Cortex of kidney (tissue), 1 donor: ENCODE measurements around the gene CTAGE15.
"Not testable (repeated sequence)": the region's sequence is repeated elsewhere in the genome, so short reads cannot be mapped to it uniquely, and the experiment has no call there.

Experiments used
- DNase-seq: peaks from one replicate; lab custom pipeline; 2025; lab: John Stamatoyannopoulos, UW

CTAGE15 gene

GRCh38 chr7:143571501-143571900 is at the start of gene CTAGE15:
Gene CTAGE15 (plus strand): TSS chr7:143571801. CDS start chr7:143571818, 17 bp downstream.
- not testable (repeated sequence) for DNase-seq

GRCh38 chr7:143522309-143522916 is 49.2 kb upstream of the CTAGE15 start:
- DNase-seq = not testable (repeated sequence)

GRCh38 chr7:143531169-143531926 is 40.3 kb upstream of the CTAGE15 start:
- not testable (repeated sequence) for DNase-seq

GRCh38 chr7:143531932-143532331 is 39.7 kb upstream of the CTAGE15 start:
- not testable (repeated sequence) for DNase-seq

GRCh38 chr7:143533213-143533839 is 38.3 kb upstream of the CTAGE15 start:
- not testable (repeated sequence) for DNase-seq

GRCh38 chr7:143536443-143536842 is 35.2 kb upstream of the CTAGE15 start:
- not testable (repeated sequence) for DNase-seq

- DNase-seq = not testable (repeated sequence)
These were observed 28.1 kb upstream of the CTAGE15 start for GRCh38 chr7:143543288-143544038.

- not testable (repeated sequence) for DNase-seq
These were observed 15.6 kb upstream of the CTAGE15 start for GRCh38 chr7:143555968-143556367.

GRCh38 chr7:143563306-143563705 is 8.3 kb upstream of the CTAGE15 start:
- DNase-seq = not testable (repeated sequence)

- not testable (repeated sequence) for DNase-seq
These were observed 5.6 kb upstream of the CTAGE15 start for GRCh38 chr7:143566001-143566400.

- DNase-seq = not testable (repeated sequence)
These were observed 16.6 kb downstream of the CTAGE15 start for GRCh38 chr7:143588183-143588582.

GRCh38 chr7:143589897-143590296 is 18.3 kb downstream of the CTAGE15 start:
- DNase-seq = not testable (repeated sequence)

GRCh38 chr7:143598086-143598485 is 26.5 kb downstream of the CTAGE15 start:
- DNase-seq = not testable (repeated sequence)

GRCh38 chr7:143603549-143603948 is 31.9 kb downstream of the CTAGE15 start:
- DNase-seq = not testable (repeated sequence)

GRCh38 chr7:143606088-143606487 is 34.5 kb downstream of the CTAGE15 start:
- DNase-seq = not testable (repeated sequence)

- not testable (repeated sequence) for DNase-seq
These were observed 43.9 kb downstream of the CTAGE15 start for GRCh38 chr7:143615545-143615944.

GRCh38 chr7:143617204-143617603 is 45.6 kb downstream of the CTAGE15 start:
- DNase-seq = not testable (repeated sequence)

- DNase-seq = not testable (repeated sequence)
These were observed 48.5 kb downstream of the CTAGE15 start for GRCh38 chr7:143620058-143620457.

- not testable (repeated sequence) for DNase-seq
These were observed 49.0 kb downstream of the CTAGE15 start, which contains the start of gene TCAF2 for GRCh38 chr7:143620646-143621045. Gene TCAF2 (plus strand): TSS chr7:143620974.

- not testable (repeated sequence) for DNase-seq
These were observed 49.6 kb downstream of the CTAGE15 start for GRCh38 chr7:143621175-143621574.

- not testable (repeated sequence) for DNase-seq
These were observed 50.5 kb downstream of the CTAGE15 start for GRCh38 chr7:143622130-143622529.
